ENCODE results near the gene RARB.

DNA sequence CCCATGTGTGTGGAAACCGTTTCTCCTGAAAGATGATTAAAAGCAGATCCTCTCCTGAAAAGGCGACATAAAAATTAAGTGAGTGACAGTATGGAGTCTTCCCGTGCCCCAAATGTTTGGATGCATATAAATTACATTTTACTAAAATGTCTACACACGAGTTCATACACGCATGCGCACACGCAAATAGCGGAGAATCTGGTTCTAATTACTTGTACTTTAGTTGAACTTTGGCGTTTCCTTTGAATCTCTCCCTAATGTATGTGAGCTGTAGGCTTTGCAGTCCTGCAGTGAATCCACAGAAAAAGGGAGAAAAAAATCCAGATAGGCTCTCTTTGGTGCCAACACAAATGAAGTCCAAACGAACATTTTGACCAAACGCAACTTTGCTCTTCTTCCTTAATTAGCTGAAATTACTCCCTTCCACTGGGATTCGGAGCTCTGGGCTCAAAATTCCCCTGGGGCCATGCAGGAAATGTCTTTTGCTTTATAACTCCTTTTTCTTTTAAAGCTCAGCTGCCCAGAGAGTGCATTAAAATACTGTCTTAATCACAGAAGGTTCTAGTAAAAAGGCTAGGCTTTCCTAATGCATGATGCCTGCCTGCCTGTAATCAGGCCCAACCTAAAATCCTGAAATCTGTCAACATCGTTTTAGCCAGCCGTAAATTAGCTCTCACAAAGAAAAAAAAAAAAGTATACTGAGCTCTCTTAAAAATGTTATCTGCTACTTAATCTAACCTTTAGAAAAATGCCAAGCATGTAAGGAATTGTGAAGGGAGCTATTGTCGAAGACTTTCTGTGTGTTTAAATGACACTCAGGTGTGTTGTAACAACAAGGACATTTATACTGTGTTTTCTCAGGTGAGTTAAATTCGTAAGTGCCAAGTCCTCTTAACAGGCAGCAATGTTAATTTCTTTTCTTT, 26.2 kb downstream of the RARB start:
- TF ChIP-seq ZNF707 (tag by site-specific recombination; IDR thresholded peaks at IDR 0.05) (no peak), ZNF549 (tag by site-specific recombination; IDR thresholded peaks at IDR 0.05) (no peak), FEZF1 (tag by site-specific recombination; IDR thresholded peaks at IDR 0.05) (no peak), BCL11A (tag by site-specific recombination; IDR thresholded peaks at IDR 0.05; ENCODE audit: low read depth) (no peak), YY1 (tag by site-specific recombination; IDR thresholded peaks at IDR 0.05) (no peak), ZNF626 (tag by site-specific recombination; IDR thresholded peaks at IDR 0.05) (no peak), ZNF155 (tag by site-specific recombination; IDR thresholded peaks at IDR 0.05) (no peak)
- TF ChIP-seq, protein P1, sequence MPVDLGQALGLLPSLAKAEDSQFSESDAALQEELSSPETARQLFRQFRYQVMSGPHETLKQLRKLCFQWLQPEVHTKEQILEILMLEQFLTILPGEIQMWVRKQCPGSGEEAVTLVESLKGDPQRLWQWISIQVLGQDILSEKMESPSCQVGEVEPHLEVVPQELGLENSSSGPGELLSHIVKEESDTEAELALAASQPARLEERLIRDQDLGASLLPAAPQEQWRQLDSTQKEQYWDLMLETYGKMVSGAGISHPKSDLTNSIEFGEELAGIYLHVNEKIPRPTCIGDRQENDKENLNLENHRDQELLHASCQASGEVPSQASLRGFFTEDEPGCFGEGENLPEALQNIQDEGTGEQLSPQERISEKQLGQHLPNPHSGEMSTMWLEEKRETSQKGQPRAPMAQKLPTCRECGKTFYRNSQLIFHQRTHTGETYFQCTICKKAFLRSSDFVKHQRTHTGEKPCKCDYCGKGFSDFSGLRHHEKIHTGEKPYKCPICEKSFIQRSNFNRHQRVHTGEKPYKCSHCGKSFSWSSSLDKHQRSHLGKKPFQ (tag by site-specific recombination; IDR thresholded peaks at IDR 0.05), result no peak
- TF ChIP-seq, protein P2, sequence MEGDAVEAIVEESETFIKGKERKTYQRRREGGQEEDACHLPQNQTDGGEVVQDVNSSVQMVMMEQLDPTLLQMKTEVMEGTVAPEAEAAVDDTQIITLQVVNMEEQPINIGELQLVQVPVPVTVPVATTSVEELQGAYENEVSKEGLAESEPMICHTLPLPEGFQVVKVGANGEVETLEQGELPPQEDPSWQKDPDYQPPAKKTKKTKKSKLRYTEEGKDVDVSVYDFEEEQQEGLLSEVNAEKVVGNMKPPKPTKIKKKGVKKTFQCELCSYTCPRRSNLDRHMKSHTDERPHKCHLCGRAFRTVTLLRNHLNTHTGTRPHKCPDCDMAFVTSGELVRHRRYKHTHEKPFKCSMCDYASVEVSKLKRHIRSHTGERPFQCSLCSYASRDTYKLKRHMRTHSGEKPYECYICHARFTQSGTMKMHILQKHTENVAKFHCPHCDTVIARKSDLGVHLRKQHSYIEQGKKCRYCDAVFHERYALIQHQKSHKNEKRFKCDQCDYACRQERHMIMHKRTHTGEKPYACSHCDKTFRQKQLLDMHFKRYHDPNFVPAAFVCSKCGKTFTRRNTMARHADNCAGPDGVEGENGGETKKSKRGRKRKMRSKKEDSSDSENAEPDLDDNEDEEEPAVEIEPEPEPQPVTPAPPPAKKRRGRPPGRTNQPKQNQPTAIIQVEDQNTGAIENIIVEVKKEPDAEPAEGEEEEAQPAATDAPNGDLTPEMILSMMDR (tag by site-specific recombination; IDR thresholded peaks at IDR 0.05), result no peak
- TF ChIP-seq, protein P3, sequence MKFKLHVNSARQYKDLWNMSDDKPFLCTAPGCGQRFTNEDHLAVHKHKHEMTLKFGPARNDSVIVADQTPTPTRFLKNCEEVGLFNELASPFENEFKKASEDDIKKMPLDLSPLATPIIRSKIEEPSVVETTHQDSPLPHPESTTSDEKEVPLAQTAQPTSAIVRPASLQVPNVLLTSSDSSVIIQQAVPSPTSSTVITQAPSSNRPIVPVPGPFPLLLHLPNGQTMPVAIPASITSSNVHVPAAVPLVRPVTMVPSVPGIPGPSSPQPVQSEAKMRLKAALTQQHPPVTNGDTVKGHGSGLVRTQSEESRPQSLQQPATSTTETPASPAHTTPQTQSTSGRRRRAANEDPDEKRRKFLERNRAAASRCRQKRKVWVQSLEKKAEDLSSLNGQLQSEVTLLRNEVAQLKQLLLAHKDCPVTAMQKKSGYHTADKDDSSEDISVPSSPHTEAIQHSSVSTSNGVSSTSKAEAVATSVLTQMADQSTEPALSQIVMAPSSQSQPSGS (tag by site-specific recombination; IDR thresholded peaks at IDR 0.05; ENCODE audit: low read depth), result no peak
- TF ChIP-seq, protein P4, sequence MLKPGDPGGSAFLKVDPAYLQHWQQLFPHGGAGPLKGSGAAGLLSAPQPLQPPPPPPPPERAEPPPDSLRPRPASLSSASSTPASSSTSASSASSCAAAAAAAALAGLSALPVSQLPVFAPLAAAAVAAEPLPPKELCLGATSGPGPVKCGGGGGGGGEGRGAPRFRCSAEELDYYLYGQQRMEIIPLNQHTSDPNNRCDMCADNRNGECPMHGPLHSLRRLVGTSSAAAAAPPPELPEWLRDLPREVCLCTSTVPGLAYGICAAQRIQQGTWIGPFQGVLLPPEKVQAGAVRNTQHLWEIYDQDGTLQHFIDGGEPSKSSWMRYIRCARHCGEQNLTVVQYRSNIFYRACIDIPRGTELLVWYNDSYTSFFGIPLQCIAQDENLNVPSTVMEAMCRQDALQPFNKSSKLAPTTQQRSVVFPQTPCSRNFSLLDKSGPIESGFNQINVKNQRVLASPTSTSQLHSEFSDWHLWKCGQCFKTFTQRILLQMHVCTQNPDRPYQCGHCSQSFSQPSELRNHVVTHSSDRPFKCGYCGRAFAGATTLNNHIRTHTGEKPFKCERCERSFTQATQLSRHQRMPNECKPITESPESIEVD (tag by site-specific recombination; IDR thresholded peaks at IDR 0.05), result peak; percentile 66
